ENCODE measurements around the gene BMI1.

The BMI1 gene

DNA sequence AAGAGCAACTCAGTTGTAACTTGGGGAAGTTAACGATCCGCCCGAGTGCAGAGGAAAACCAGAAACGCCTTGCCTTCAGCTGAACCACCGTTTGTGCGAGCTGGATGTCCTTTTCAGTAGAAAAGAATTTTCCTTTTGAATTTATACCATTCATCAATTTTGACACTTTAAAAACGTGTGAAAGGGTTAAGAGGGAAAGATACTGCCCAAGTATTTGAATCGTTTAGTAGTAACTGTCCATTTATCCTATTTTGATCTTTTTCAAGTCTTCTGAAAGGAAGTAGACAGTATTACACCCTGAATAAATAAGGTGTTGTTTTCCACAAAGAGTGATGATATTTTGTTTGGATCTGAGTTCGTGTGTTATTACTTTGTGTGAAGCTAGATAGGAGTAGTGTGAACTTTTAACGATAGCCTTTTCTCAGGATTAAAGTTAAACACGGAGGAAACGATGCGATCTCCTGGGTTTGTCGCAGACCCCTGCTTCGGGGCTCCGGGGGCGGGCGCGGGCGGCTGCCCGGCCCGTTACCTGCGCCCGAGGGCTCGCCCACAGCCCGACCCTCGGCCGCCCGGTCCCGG is 830 bp upstream of the BMI1 start:
- no peak for DNase-seq (ENCODE audit: low read depth)

DNA sequence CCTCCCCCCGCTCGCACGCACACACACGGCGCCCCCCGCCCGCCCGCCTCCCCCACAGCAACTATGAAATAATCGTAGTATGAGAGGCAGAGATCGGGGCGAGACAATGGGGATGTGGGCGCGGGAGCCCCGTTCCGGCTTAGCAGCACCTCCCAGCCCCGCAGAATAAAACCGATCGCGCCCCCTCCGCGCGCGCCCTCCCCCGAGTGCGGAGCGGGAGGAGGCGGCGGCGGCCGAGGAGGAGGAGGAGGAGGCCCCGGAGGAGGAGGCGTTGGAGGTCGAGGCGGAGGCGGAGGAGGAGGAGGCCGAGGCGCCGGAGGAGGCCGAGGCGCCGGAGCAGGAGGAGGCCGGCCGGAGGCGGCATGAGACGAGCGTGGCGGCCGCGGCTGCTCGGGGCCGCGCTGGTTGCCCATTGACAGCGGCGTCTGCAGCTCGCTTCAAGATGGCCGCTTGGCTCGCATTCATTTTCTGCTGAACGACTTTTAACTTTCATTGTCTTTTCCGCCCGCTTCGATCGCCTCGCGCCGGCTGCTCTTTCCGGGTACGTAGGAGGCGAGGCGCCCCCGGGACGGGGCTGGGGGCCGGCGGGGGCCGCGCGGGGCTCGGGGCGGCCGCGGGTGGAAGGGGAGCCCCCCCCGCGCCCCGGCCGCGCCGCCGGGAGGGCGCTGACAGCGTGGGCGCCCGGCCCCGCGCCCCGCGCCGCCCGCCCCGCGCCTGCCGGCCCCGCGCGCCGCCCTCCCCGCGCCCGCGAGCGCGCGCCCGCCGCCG is 441 bp downstream of the BMI1 start:
- DNase-seq (ENCODE audit: low read depth) = no peak

DNA sequence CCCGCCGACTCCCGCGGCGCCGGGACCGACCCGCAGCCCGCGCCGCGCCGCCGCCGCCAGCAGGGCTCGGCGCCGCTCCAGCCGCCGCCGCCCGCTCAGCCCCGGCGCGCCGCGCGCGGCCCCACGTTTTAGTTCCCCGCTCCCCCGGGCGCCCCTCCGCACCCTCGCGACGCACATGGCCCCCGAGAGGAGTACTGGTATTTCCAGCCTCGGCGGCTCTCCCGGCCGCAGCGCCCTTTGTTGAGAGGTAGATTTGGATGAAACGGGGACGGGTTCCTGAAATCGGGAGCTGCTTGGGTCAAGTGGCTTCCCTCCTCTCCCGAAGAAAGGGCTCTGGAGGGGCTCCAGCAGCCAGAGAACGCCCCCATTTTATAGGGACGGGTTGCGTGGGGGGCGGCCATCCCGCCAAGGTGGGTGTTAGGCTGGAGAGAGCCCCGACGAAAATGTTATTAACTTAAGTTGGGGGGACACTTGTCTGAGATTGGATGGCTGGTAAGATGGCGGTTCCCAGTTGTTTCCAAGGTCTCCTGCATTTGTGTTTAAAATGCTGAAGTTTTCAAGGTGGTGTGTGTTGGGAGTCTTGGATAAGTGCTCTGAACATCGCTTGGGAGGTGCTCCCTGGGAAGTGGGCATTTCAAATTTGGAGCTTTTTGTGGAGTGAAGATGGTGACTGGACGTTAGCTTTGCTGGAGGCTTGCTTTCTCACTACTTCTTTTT is 1.2 kb downstream of the BMI1 start:
- DNase-seq (ENCODE audit: low read depth) = no peak

DNA sequence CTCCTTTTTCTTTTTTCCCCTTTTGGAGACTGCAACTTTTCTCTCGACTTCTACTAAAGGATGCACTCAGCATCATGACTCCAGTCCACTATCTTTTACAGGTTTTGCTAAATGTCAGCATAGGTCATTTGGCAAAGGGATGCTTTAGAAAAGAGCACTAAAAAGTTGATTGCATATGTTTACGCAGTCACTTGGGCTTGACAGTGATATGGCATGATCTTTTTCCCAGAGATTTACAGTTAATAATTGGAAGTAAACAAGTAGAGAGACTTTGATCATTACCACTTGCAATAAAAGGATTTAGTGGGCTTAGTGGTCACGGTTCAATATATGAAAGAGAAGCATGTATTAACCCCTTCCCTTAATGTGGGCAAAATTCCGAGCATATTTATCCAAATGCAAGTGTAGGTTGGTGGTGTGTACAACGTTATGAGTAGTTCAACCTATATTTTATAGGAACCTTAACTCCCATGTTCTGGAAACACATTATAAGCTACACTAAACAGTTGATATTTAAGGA is 1.8 kb downstream of the BMI1 start:
- no peak for DNase-seq (ENCODE audit: low read depth)

DNA sequence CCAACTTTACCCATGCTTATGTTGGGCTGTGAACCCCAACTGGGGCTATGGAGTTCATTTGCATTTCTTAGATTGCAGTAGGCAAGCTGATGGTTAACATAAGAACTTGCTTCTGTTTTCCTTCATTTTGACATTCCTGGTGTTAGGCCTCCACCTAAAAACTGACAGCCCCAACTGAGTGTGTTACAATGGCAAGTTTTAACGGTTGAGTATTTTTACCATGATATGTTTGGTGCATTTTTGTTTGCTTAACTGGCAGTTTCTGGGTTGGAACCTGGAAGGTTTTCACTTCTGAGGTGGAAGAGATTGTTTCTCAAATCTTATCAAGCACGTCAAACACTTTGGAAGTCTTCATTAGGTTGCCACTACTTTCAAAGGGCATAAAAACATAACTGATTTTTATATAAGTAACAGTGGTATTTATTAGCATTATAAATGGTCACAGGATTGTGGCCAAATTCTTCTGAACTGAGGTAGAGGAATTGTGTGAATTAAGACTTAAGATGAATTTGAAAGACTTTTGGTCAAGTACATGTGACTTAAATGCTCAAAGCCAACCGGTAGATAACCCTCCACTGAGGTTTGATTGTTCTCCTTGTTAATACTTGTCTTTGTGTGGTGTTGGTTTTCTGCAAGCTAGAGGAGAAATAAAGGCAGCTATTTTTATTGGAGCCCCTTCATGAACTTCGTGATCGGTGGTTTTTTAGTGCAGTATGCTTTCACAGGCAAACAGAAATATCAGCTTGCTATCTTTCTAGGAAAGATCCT is 2.8 kb downstream of the BMI1 start:
- DNase-seq (ENCODE audit: low read depth) = no peak

DNA sequence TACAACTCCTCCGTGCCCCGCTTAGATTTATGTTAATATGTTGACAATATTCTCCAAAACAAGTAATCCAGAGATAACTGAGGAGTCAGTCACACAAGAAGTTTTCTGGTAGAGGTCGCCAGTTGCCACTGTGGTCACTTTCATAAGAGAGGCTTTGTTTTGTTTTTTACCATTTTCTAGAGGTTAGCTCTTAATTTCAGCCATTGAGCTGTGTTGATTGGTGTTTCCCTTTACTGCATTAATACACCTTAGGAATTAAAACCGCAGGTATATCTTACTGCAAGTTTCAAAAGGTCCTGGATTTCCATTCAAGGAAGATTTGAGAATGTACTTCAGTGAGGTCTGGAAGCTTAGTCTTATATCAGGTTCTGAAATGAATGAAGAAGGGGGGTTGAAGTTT is 3.5 kb downstream of the BMI1 start:
- DNase-seq (ENCODE audit: low read depth) = no peak

DNA sequence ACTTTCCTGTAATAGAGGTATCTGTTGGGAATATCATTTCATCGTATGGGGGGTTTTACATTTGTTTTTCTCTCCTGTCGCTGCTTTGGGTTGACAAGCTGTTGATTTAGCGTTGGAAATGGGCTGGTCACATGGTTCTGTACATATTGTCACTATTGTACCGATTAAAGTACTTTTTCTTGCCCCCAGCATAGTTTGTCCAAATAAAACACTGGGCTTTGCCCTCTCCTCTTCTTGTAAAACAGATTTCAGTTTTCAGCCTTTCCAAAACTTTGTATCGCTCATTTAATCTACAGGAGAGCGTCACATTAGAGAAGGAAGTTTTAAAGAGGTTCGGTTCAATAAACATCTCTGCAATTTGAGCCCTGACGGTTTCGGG is 4.0 kb downstream of the BMI1 start:
- DNase-seq (ENCODE audit: low read depth) = no peak

DNA sequence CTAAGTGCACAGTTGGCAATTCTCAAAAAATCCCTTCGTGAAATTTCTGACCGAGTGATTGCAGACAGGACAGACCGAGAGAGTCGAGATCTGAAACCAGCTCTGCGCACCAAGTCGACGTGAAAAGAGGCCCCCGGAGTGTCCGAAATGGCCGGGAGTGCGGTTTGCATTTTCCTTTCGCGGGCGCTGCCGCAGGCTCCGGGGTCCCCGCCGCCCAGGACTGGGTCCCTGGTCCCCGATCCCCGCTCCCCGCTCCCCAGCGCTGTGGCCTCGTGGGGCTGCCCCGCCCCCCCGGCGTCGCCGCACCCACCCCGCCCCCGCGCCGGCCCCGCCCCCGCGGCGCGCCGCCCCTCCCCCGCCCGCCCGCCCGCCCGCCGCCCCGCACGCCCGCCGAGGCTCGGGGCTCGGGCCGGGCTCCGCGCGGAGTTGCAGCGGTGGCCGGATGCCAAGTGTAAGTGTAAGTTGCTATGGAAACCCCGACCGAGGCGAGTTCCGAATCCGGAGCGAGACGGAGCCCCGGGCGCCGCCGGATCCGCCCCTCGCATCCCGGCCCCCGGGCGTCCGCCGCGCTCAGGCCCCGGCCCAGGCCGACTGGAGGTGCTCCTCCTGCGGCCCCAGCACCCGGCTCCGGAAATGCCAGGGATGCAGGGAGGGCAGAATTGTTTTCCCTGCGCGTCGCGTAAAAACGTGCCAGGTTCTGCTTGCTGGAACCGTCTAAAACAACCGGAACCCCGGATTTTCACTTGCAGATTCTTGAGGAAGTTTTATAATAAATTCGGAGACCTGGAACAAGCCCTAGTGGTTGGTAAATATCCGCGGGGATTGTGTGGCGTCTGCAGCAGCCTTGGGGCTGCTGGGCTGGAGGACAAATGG is 4.6 kb downstream of the BMI1 start:
- DNase-seq (ENCODE audit: low read depth) = no peak

DNA sequence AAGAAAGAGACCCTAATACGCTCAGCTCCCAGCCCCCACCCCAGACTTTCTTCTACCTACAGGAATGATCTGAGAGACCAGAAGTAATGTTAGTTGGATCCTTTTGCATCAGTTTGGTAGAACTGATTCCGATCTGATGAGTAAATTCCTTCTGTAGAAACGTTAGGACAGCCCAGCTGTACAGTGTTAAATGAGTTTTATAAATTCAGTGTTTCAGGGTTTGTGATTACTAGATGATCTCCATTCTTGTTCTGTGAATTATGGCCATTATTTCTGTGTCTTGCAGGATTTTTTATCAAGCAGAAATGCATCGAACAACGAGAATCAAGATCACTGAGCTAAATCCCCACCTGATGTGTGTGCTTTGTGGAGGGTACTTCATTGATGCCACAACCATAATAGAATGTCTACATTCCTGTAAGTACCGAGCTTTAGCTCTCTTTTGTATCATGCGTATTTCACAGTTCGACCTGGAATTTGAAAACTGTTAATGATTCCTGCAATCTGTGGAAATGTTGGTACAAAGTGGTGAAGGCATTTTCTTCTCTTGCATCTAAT is 5.3 kb downstream of the BMI1 start:
- no peak for DNase-seq (ENCODE audit: low read depth)

DNA sequence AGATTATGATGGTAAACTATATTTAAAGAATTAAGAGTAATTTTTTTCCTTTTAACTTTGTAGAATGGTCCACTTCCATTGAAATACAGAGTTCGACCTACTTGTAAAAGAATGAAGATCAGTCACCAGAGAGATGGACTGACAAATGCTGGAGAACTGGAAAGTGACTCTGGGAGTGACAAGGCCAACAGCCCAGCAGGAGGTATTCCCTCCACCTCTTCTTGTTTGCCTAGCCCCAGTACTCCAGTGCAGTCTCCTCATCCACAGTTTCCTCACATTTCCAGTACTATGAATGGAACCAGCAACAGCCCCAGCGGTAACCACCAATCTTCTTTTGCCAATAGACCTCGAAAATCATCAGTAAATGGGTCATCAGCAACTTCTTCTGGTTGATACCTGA is 8.3 kb downstream of the BMI1 start:
- DNase-seq (ENCODE audit: low read depth) = no peak

DNA sequence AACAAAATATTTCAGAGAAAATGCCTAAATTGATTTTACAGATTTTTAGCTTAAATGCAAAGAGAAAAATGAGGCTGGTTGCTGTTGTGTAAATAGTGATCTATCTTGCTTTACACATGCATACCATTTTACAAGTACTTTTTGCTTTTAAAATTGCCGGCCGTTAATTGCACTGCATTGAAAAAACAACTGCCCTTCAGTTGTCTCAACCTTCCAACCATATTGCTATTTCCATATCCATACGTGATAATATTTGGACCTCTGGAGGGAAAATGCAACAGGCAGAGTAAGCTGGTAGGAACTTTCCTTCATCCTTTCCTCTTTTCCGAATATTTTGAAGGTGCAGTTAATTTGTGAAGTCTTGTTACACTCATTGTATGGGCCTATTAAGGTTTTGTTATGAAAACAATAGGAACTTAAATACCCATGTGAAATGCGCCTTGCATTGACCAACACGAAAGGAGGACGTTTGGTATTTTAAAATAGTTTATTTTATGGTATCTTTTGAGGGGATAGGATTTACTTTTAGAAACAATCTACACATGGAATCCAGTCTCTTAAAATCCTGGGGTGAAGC is 11.3 kb downstream of the BMI1 start:
- no peak for DNase-seq (ENCODE audit: low read depth)

DNA sequence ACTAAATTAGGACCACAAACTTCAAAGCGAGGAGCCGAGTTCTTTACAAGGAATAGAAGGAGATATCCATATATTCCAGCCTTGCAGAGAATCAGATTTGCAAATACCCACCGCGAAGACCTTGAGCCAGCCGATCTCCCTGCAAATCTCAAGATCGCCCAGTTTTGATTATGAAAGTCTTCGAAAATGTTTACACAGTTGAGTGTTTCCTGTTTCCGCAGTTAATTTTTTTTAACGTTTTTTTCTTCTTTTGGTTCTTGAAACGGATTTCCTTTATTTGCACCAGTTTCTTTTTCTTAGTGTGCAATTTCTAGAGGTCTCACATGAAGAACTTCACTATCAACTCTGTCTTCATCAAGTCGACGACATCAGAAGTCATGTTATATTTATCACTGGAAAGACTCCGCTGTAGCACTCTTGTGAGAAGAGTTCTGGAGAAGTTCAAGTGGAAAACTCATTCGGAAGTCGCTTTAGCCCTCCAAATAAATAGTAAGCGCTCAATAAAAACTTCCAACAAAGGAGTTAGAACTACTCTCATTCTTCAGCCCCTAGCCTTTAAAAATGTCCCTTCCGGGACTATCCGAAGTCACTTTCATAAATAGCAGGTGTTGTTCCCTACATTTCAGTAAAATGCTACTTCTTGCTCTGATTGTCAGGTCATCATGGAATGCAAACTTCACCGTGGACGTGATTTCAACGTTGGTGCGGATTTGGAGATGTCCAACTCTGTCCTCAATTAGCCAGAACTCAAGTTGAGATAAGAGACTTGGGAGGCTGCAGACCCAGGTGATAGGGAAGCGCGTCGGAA is 12.5 kb downstream of the BMI1 start:
- no peak for DNase-seq (ENCODE audit: low read depth)

DNA sequence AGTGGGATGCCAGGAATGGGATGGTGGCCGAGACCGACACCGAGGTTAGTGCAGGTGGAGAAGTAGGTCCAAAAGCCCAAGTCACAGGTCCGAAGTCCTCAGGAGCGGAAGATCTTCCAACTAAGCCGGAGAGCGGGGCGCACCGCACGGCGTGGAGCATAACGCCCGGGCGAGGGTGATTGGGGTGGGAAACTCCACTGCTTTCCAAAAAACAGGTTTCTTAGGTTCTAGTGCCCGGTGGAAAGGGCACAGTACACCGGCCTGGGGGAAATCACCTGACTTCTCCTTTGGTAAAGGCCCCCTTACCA is 13.0 kb downstream of the BMI1 start:
- DNase-seq (ENCODE audit: low read depth) = no peak

DNA sequence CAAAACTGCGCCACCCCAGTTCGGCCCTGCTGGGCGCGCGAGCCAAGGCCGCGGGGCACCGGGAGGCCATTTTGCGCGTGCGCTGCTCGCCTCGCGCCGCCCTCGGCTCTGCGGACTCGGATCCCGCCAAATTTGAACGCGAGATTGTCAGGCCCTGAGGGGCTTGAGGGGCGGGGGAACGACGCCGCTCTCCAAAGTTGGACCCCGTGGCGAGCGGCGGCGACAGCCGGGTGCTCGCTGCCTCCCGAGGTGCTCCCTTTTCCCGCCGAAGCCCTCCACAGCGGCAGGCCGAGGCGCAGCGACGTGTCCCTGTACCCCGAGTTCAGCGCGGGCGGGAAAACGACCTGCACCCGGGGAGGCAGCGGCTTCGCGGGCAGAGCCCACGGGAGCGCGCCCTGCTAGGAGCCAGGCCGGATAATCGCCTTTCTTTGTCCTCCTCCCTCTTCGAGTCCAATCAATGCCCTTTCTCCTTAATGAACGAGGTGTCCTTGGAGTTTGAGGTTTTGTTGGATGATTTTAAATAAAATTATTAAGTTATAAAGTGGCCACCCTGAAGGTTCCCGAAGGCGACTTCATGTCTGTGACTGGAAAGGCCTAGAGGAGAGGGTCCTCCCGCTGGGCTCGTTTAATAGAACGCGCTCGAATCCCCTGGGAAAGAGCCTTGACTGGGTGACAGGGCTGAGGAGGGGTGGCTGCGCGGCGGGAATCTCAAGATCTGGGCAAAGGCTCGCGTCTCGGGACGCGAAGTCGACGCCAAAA is 13.7 kb downstream of the BMI1 start:
- no peak for DNase-seq (ENCODE audit: low read depth)

DNA sequence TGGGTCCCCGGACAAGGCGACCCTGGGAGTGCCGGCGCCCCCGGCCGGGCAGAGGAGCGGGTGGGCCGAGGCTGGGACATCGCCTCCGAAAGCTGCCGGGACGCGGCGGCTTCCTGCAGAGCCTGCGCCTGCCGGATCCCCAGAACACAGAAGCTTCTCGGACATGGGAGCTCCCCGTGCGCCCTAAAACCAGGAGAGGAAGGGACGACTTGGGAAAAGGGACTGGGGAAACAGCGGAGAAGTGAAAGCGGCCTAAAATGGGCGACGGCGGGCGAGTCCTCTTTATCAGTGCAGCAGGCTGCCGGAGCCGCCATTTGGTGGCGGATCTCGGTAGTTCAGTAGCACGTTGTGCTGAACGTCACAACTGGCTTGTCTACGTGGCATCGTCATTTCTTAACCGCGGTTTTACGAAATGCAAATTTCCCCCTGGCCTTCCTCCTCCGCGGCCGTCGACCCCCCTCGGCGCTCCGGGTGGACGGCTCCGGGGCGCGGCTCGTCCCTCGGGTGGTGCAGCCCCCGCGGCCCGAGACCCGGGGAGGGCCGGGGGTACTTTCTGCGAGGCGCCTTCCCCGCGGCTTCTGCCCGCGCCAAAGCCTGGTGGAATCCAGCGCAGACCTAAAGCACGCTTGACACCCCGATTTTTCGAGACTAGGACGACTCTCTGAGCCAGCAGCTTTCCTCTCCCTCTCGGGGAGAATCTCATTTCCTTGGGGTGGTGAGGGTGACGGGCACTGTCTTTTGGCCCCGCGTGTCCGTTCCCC is 14.5 kb downstream of the BMI1 start:
- DNase-seq (ENCODE audit: low read depth) = no peak

DNA sequence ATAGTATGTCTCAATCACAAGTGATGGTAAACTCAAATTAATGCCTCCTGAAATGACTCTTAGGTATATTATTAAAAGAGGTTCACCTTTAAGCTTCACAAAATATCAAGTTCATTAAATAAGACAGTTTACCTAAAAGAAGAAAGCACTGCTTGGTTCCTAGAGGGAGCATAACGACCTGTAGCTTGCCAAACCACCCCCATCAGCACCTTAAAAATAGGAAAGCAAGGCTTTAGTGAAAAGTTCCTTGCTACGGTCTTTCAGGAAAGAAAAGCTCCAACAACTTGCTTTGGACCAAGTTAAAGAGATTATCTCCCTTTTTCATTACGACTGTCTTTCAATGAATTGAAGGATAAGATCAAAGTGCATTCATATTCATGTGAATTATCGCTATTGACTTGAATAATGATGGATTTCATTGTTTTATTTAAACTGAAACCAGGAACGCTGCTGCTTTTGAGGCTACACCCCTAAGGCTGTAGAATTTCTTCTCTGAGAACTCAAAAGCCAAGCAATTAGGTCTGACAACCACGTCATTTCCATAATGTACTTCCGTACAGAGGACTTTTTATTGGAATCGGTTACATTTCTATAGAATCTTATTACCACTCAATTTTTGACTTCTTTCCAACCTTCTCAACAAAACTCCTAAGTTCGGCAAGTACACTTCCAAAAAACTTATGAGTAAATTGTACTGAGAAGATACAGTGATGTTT is 17.4 kb downstream of the BMI1 start:
- no peak for DNase-seq (ENCODE audit: low read depth)

DNA sequence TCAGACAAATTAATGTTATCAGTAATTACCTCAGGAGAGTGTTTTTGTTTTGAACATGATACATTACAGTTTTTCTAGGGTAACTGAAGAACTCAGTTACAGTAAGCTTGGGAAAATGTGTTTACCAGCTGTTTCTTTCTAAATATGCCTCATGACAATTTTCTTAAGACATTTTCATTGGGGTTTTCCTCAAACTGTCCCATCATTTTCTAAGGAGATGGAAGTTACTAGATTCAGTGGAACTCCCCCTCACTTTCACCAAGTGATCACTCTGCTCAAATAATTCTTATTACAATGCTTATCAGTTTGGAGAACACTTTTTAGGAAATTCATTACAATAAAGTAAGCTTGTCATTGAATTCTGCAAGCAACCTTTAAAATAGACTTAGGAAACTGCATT is 18.0 kb downstream of the BMI1 start:
- no peak for DNase-seq (ENCODE audit: low read depth)

DNA sequence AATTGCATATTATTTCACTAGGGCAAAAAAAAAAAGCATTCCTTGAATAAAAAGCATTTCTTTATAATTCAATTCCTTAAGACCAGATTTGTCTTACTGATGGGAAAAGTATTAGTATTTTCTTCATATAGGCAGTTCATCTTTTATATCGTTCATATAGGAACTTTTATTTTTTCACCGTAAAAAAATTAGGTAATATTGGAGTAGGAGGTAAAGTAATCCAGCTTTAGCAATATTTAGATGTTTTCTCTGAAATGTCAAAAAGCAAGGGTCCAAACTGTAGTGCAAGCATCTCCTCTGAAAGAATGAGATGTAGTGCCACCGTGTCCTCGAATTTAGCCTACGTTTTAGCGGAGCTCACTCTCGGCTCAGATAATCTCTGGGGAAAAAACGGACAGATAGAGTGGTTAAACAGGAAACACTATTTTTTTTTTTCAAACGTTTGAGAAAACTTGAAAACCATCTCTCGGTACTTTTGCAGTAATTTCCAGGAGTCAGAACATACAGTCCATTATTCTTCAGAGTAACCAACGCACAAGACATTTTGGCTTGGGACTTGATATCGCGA is 18.9 kb downstream of the BMI1 start:
- no peak for DNase-seq (ENCODE audit: low read depth)

Data from stimulated activated CD8-positive, alpha-beta memory T cell treated with anti-CD3 and anti-CD28 coated beads, Interleukin-15, amount 100 ng/mL, for 24 hours (primary cell).